ENCODE measurements around the gene CYB5R3. TPM values are rescaled to one million over a fixed set of nuclear protein-coding genes. Genes with fewer than 3 reads are reported as not detected.

CYB5R3 gene
- total RNA-seq, 1 experiment from 2014 or later: 104 TPM

DNA sequence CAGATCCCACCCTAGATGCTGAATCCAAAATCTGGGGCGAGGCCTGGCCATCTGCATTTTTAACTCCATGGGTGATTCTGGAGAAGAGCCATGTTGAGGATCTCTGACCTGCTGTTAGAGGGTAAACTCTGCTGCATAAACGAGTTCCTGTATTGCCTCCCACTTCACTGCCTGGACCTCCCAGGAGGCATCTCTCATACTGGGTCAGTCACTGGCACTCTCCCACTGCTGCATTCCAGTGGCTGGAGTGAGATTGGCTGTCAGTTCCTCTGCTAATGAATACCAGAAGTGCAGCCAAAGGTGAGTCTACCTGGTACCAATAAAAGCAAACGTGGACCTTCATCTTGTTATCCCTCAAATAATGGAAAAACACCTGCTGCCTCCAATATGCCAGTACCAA lies 44.8 kb downstream of the CYB5R3 start:
- no peak for DNase-seq (ENCODE audit: unreplicated experiment)
- ChIA-PET CTCF (interaction anchor here (0.8 kb wide), 1 partner anchor 242 kb away, joined by 4 read pairs; no protein-coding TSS in a partner anchor), POLR2A (no interaction called here)
- no peaks in the 10 kb centered on the region for H3K27me3 Mint-ChIP-seq (ENCODE audit: insufficient read depth, unreplicated experiment)
- H3K36me3 Mint-ChIP-seq (ENCODE audit: insufficient read depth, unreplicated experiment): peaks cover 73% of the 10 kb centered on the region
- no peak overlapping the region for H3K4me3 Mint-ChIP-seq (ENCODE audit: unreplicated experiment)
- intact Hi-C loops (cut with micrococcal nuclease): no loop called here
- no peaks in the 10 kb centered on the region for H3K9me3 Mint-ChIP-seq (ENCODE audit: unreplicated experiment)
- peaks cover 10% of the 10 kb centered on the region for H3K4me1 Mint-ChIP-seq (ENCODE audit: insufficient read depth, unreplicated experiment)
- TF ChIP-seq, protein P1, sequence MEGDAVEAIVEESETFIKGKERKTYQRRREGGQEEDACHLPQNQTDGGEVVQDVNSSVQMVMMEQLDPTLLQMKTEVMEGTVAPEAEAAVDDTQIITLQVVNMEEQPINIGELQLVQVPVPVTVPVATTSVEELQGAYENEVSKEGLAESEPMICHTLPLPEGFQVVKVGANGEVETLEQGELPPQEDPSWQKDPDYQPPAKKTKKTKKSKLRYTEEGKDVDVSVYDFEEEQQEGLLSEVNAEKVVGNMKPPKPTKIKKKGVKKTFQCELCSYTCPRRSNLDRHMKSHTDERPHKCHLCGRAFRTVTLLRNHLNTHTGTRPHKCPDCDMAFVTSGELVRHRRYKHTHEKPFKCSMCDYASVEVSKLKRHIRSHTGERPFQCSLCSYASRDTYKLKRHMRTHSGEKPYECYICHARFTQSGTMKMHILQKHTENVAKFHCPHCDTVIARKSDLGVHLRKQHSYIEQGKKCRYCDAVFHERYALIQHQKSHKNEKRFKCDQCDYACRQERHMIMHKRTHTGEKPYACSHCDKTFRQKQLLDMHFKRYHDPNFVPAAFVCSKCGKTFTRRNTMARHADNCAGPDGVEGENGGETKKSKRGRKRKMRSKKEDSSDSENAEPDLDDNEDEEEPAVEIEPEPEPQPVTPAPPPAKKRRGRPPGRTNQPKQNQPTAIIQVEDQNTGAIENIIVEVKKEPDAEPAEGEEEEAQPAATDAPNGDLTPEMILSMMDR (IDR thresholded peaks at IDR 0.05; ENCODE audit: unreplicated experiment): no peak
- H3K27ac Mint-ChIP-seq (ENCODE audit: low read depth, unreplicated experiment): no peak overlapping the region
- no TSS peak for BruUV-seq (replicated peaks)

DNA sequence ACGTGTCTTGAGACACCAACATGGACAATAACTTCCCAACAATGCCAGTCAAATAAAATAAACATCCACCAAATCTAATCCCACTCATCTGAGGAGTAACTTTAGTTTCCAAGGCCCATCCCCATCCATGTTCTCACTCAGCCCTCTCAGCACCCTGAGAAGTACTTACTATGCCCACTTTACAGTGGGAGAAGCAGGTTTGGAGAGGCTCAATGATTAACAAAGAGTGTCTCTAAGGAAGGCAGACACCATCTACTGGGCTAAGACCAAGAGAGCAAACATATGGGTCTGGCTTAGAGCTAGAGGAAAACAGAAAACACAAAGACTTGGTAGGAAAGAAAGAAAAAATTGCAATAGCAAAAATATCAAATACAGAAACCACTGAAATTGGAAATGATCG lies 45.8 kb downstream of the CYB5R3 start:
- Mint-ChIP-seq H3K27ac (ENCODE audit: low read depth, unreplicated experiment) (no peak overlapping the region), H3K36me3 (ENCODE audit: insufficient read depth, unreplicated experiment) (peaks cover 76% of the 10 kb centered on the region), H3K4me3 (ENCODE audit: unreplicated experiment) (no peak overlapping the region), H3K4me1 (ENCODE audit: insufficient read depth, unreplicated experiment) (peaks cover under 1% of the 10 kb centered on the region), H3K27me3 (ENCODE audit: insufficient read depth, unreplicated experiment) (no peaks in the 10 kb centered on the region), H3K9me3 (ENCODE audit: unreplicated experiment) (no peaks in the 10 kb centered on the region)
- TF ChIP-seq, protein P1 (IDR thresholded peaks at IDR 0.05; ENCODE audit: unreplicated experiment): no peak
- POLR2A ChIA-PET: interaction anchor here (0.6 kb wide), 1 partner anchor 34 kb away, joined by 3 read pairs; no protein-coding TSS in a partner anchor
- intact Hi-C loops (cut with micrococcal nuclease): no loop called here
- BruUV-seq (replicated peaks): no TSS peak
- no peak for DNase-seq (ENCODE audit: unreplicated experiment)
- CTCF ChIA-PET: interaction anchor here (0.6 kb wide), 1 partner anchor 11 kb away, joined by 4 read pairs; no protein-coding TSS in a partner anchor

DNA sequence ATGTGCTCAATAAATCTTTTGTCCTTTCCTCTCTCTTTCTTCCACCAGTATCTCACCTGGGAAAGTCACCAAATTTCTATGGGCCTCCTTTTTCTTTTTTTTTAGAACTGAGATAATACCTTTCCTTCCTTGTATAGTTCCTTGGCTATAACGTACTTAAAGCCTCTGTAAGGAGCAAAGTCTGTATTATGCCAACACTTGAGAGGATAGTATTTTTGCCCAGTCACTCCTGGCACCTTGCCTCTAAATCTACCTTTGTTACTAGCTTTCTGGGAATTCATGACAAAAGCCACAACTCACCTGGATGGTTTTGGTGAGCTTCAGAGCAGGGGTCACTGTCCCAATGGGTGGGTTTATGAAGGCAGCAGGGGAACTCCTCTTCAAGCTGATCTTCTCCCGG lies 46.7 kb downstream of the CYB5R3 start:
- ChIA-PET CTCF (interaction anchor here (0.5 kb wide), 1 partner anchor 10 kb away, joined by 3 read pairs; no protein-coding TSS in a partner anchor), POLR2A (interaction anchor here (1.2 kb wide), 1 partner anchor 12 kb away, joined by 4 read pairs; the partner anchor contains the start of gene POLDIP3)
- BruUV-seq (replicated peaks): no TSS peak
- intact Hi-C loops (cut with micrococcal nuclease): no loop called here
- TF ChIP-seq, protein P1 (IDR thresholded peaks at IDR 0.05; ENCODE audit: unreplicated experiment): no peak
- Mint-ChIP-seq H3K27me3 (ENCODE audit: insufficient read depth, unreplicated experiment) (no peaks in the 10 kb centered on the region), H3K27ac (ENCODE audit: low read depth, unreplicated experiment) (no peak overlapping the region), H3K4me3 (ENCODE audit: unreplicated experiment) (no peak overlapping the region), H3K36me3 (ENCODE audit: insufficient read depth, unreplicated experiment) (peaks cover 80% of the 10 kb centered on the region), H3K4me1 (ENCODE audit: insufficient read depth, unreplicated experiment) (no peaks in the 10 kb centered on the region), H3K9me3 (ENCODE audit: unreplicated experiment) (no peaks in the 10 kb centered on the region)
- DNase-seq (ENCODE audit: unreplicated experiment): no peak

DNA sequence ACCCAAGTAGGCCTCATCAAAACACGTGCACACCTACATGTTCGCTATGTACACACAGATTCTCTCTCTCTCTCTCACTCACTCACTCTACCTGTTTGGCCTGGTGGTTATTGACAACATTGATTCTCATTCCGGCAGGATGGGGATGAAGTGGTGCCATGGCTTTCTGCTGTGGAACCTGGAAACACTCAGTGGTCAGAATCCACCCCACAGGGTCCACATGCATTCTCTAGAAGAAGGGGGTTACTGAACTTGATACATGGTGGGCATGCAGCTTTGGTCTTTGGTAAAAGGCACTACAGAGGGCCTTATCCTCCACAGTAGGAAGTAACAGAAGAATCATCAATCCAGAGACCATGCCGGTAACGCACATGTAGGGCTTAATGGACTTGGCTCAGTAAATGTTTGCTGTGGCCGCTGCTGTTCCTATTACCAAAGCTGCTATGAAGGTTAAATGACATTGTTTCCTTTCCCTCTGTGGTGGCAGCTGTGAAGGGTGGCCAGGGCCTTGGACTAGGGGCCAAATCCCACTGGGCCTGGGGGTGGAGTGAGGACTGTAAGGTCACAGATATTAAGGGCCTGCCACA lies 47.2 kb downstream of the CYB5R3 start:
- DNase-seq (ENCODE audit: unreplicated experiment): no peak
- intact Hi-C loops (cut with micrococcal nuclease): no loop called here
- Mint-ChIP-seq H3K4me1 (ENCODE audit: insufficient read depth, unreplicated experiment) (no peaks in the 10 kb centered on the region), H3K36me3 (ENCODE audit: insufficient read depth, unreplicated experiment) (peaks cover 82% of the 10 kb centered on the region), H3K4me3 (ENCODE audit: unreplicated experiment) (no peak overlapping the region), H3K9me3 (ENCODE audit: unreplicated experiment) (no peaks in the 10 kb centered on the region), H3K27ac (ENCODE audit: low read depth, unreplicated experiment) (no peak overlapping the region), H3K27me3 (ENCODE audit: insufficient read depth, unreplicated experiment) (no peaks in the 10 kb centered on the region)
- TSS peak; percentile 19 for BruUV-seq (replicated peaks)
- POLR2A ChIA-PET: interaction anchor here (1.2 kb wide), 1 partner anchor 13 kb away, joined by 4 read pairs; the partner anchor contains the start of gene POLDIP3
- TF ChIP-seq, protein P1 (IDR thresholded peaks at IDR 0.05; ENCODE audit: unreplicated experiment): no peak
- CTCF ChIA-PET: interaction anchor here (0.5 to 0.6 kb wide), 2 partner anchors 11 to 19 kb away, joined by 3 read pairs; no protein-coding TSS in a partner anchor

Measured in MCF 10A (cell line).